ENCODE measurements around the gene DUSP19. TPM values are rescaled to one million over a fixed set of nuclear protein-coding genes. Genes with fewer than 3 reads are reported as not detected.

The DUSP19 gene
- total and polyA plus RNA-seq, 2 of the 13 experiments (the other 11 are each of a cell fraction or from before 2014, with no cell fraction given): 1.3 to 1.9 TPM

DNA sequence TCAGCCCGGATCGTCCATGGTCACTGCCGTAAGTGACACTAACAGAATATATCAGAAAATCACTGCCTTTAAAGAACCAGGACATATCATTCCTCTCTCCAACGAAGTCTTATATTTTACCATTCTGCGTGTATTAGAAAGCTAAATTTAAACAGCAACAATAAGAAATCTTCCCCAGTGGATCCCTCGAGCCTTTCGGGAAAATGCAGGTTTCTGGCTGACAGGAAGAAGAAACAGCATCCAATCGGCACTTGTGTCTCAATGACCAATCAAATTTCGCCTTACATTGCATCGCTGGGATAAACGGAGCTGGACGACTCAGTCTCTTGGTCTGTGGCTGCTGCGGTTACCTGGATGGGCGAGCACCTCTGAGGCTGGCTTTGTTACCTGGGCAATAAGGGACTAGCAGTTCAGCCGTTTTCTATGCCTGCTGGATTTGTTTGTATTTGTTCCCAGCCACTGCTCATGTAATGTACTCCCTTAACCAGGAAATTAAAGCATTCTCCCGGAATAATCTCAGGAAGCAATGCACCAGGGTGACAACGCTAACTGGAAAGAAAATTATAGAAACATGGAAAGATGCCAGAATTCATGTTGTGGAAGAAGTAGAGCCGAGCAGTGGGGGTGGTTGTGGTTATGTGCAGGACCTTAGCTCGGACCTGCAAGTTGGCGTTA lies at the start of gene DUSP19 (continued):
- peak; percentile 51; the same call in 1 of the 2 replicates for TF ChIP-seq SNAPC4 (CRISPR knock-in tag; IDR thresholded peaks at IDR 0.05)
- TF ChIP-seq, protein P1, sequence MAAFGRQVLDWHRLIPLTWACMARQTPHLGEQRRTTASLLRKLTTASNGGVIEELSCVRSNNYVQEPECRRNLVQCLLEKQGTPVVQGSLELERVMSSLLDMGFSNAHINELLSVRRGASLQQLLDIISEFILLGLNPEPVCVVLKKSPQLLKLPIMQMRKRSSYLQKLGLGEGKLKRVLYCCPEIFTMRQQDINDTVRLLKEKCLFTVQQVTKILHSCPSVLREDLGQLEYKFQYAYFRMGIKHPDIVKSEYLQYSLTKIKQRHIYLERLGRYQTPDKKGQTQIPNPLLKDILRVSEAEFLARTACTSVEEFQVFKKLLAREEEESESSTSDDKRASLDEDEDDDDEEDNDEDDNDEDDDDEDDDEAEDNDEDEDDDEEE (CRISPR knock-in tag; IDR thresholded peaks at IDR 0.05): peak; percentile 83; the same call in 1 of the 2 replicates
- TF ChIP-seq PLRG1 (conservative IDR thresholded peaks at IDR 0.05): no peak
- no peak for TF ChIP-seq ZNF18 (CRISPR knock-in tag; IDR thresholded peaks at IDR 0.05; ENCODE audit: insufficient replicate concordance)
- no peak for TF ChIP-seq ZNF572 (CRISPR knock-in tag; IDR thresholded peaks at IDR 0.05)
- TF ChIP-seq, protein P2, sequence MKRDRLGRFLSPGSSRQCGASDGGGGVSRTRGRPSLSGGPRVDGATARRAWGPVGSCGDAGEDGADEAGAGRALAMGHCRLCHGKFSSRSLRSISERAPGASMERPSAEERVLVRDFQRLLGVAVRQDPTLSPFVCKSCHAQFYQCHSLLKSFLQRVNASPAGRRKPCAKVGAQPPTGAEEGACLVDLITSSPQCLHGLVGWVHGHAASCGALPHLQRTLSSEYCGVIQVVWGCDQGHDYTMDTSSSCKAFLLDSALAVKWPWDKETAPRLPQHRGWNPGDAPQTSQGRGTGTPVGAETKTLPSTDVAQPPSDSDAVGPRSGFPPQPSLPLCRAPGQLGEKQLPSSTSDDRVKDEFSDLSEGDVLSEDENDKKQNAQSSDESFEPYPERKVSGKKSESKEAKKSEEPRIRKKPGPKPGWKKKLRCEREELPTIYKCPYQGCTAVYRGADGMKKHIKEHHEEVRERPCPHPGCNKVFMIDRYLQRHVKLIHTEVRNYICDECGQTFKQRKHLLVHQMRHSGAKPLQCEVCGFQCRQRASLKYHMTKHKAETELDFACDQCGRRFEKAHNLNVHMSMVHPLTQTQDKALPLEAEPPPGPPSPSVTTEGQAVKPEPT (CRISPR knock-in tag; IDR thresholded peaks at IDR 0.05; ENCODE audit: low read depth): 0 out of 2 replicates have a peak, but pooled peaks have one; percentile 25
- TF ChIP-seq, protein P3, sequence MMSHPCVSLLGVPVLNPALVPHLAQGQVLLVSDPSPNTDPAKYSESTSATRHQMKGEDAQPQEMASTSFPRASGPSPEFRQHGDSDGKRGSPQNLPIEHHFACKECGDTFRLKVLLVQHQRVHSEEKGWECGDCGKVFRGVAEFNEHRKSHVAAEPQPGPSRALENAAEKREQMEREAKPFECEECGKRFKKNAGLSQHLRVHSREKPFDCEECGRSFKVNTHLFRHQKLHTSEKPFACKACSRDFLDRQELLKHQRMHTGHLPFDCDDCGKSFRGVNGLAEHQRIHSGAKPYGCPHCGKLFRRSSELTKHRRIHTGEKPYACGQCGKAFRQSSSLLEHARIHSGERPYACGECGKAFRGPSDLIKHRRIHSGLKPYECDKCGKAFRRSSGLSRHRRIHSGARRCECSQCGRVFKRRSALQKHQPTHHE (CRISPR knock-in tag; IDR thresholded peaks at IDR 0.05; ENCODE audit: borderline replicate concordance): peak; percentile 84; the same call in 1 of the 2 replicates
- no peak for TF ChIP-seq CBX2 (IDR thresholded peaks at IDR 0.05; ENCODE audit: low read depth, low read length)
- TF ChIP-seq CBX2 (CRISPR knock-in tag; IDR thresholded peaks at IDR 0.05; ENCODE audit: low read depth): peak; percentile 69; the same call in 1 of the 2 replicates
- no peak for TF ChIP-seq ZNF543 (CRISPR knock-in tag; IDR thresholded peaks at IDR 0.05)
- TF ChIP-seq ZNF772 (CRISPR knock-in tag; IDR thresholded peaks at IDR 0.05): peak; percentile 71; the same call in 1 of the 2 replicates
- peak; percentile 57; the same call in 1 of the 2 replicates for TF ChIP-seq ZNF143 (CRISPR knock-in tag; IDR thresholded peaks at IDR 0.05)
- TF ChIP-seq ZHX1 (CRISPR knock-in tag; IDR thresholded peaks at IDR 0.05; ENCODE audit: low read depth): no peak
